Kidney epithelial cell (primary cell): ENCODE data around the gene INHA. TPM values are rescaled to one million over a fixed set of nuclear protein-coding genes. Genes with fewer than 3 reads are reported as not detected.

Experiments used
- DNase-seq: peaks from one replicate; pipeline ENCODE4 v3.0.0-alpha.2; 2010; ENCODE audit warnings: low read depth
- H3K27me3 ChIP-seq: 2 replicates; pipeline ENCODE4 v1.6.0; 2011; ENCODE audit warnings: low read length; ENCODE audit not compliant: control insufficient read depth, insufficient read depth
- H3K36me3 ChIP-seq: 2 replicates; pipeline ENCODE4 v1.5.1; 2011; ENCODE audit warnings: low read length; ENCODE audit not compliant: control insufficient read depth, insufficient read depth
- H3K4me3 ChIP-seq: 2 replicates; pipeline ENCODE4 v1.5.1; 2011; ENCODE audit warnings: low read depth, mild to moderate bottlenecking, control low read depth, low read length
- CTCF ChIP-seq: IDR thresholded peaks from 2 replicates; pipeline ENCODE4 v1.5.1; 2011; ENCODE audit warnings: mild to moderate bottlenecking, moderate library complexity, low read length, control low read depth, inconsistent platforms; ENCODE audit not compliant: insufficient read depth, poor library complexity, severe bottlenecking
- total RNA-seq: library from RNA; depleted of rRNA; stranded (reverse); fragments of >200 nt; gene quantifications from 2 replicates; pipeline ENCODE4 v1.2.3, GENCODE V29; 2015

Gene INHA
- total RNA-seq, 1 donor from 2014 or later = not detected

DNA sequence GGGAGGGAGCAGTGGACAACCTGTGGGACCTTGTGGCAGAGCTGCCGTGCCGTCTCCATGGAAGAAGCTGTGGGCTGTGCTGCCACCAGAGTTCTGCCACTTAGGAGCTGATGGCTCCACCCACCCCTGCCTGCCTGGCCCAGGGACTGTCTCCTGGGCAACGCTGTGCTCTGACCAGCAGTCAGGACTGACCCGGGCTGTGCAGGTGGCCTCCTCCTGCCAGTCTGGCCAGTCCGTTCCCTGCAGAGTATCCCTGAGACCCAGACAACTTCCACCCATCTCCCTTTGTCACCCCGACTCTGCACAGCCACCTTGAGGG lies 45.1 kb upstream of the INHA start:
- TF ChIP-seq CTCF = no peak
- Histone ChIP-seq H3K4me3 (no peak overlapping the region), H3K27me3 (peaks cover 46% of the 10 kb centered on the region), H3K36me3 (no peaks in the 10 kb centered on the region)
- DNase-seq = no peak

GRCh38 chr2:219527472-219527871 lies 44.6 kb upstream of the INHA start:
- peaks cover 50% of the 10 kb centered on the region for H3K27me3 ChIP-seq
- DNase-seq = no peak
- H3K36me3 ChIP-seq = no peaks in the 10 kb centered on the region
- no peak for TF ChIP-seq CTCF
- no peak overlapping the region for H3K4me3 ChIP-seq

- H3K27me3 ChIP-seq = peaks cover 56% of the 10 kb centered on the region
- no peak for DNase-seq
- no peak overlapping the region for H3K4me3 ChIP-seq
- TF ChIP-seq CTCF = peak; percentile 98
- no peaks in the 10 kb centered on the region for H3K36me3 ChIP-seq
Measured at GRCh38 chr2:219530048-219530963, 41.8 kb upstream of the INHA start.

DNA sequence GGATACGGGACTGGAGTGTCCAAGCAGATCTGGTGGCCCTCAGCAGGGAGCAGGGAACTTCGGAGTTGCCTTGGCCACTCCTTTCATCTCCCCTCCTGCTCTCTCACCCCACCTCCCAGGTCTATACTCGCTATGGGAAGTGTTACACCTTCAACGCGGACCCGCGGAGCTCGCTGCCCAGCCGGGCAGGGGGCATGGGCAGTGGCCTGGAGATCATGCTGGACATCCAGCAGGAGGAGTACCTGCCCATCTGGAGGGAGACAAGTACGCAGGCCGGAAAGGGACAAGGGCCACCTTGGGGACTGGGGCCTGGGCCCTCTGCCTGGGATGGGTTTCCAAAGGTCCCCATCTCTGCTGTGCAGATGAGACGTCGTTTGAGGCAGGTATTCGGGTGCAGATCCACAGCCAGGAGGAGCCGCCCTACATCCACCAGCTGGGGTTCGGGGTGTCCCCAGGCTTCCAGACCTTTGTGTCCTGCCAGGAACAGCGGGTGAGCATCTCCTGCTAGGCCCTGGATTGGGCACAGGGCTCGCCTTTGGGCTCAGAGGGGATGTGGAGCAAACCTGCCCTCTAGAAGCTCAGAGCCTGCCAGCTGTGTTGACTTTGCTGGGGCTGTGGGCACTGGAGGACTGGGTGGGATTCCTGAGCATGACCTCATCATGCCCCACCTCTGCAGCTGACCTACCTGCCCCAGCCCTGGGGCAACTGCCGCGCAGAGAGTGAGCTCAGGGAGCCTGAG lies 40.3 kb upstream of the INHA start:
- H3K27me3 ChIP-seq = peaks cover 46% of the 10 kb centered on the region

DNA sequence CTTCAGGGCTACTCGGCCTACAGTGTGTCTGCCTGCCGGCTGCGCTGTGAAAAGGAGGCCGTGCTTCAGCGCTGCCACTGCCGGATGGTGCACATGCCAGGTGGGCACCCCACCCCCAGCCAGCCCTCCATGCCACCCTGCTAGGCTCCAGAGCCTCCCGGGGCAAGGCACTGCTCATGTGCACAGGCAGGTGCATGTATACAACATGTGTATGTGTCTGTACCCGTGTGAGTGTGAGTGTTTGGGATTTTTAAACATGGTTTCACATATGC lies 39.8 kb upstream of the INHA start:
- no peaks in the 10 kb centered on the region for H3K36me3 ChIP-seq
- H3K4me3 ChIP-seq = no peak overlapping the region
- DNase-seq = no peak
- peaks cover 41% of the 10 kb centered on the region for H3K27me3 ChIP-seq
- no peak for TF ChIP-seq CTCF

More for the DNA sequence above, 40.3 kb upstream of the INHA start:
- TF ChIP-seq CTCF = no peak
- no peak for DNase-seq
- no peak overlapping the region for H3K4me3 ChIP-seq
- no peaks in the 10 kb centered on the region for H3K36me3 ChIP-seq
